Activated T-cell treated with anti-CD3 and anti-CD28 coated beads, Interleukin-2, amount 50 U/mL, for 48 hours (primary cell): Measurements from ENCODE around the gene FNBP1.
A peak's percentile ranks its signal among the peaks of the same experiment; 100 is the strongest.

Experiments
- DNase-seq, 2 experiments: peaks; one replicate each; pipeline ENCODE4 v3.0.0-alpha.2; 2020

The FNBP1 gene

GRCh38 chr9:129888293-129889121 lies 154.5 kb downstream of the FNBP1 start:
- DNase-seq = peak; percentile 92 to 93

- DNase-seq = peak; percentile 71 to 74
These were observed 155.4 kb downstream of the FNBP1 start for GRCh38 chr9:129887334-129888292.

GRCh38 chr9:129886226-129887174 lies 156.5 kb downstream of the FNBP1 start:
- DNase-seq = peak; percentile 75 to 77

- peak; percentile 97 for DNase-seq
These were observed 157.3 kb downstream of the FNBP1 start for GRCh38 chr9:129885670-129886106.

- DNase-seq = peak; percentile 78 to 79
These were observed 157.8 kb downstream of the FNBP1 start for GRCh38 chr9:129885018-129885669.

GRCh38 chr9:129884220-129885017 lies 158.6 kb downstream of the FNBP1 start:
- peak; percentile 98 for DNase-seq

- DNase-seq = no peak
These were observed 161.3 kb downstream of the FNBP1 start for GRCh38 chr9:129881547-129882324.

GRCh38 chr9:129880654-129881546 lies 162.1 kb downstream of the FNBP1 start:
- no peak for DNase-seq

- DNase-seq = no peak
These were observed 162.9 kb downstream of the FNBP1 start for GRCh38 chr9:129879991-129880653.

GRCh38 chr9:129879103-129879699 lies 163.8 kb downstream of the FNBP1 start:
- DNase-seq = no peak

- no peak for DNase-seq
These were observed 164.7 kb downstream of the FNBP1 start for GRCh38 chr9:129878291-129878690.

- no peak for DNase-seq
These were observed 166.2 kb downstream of the FNBP1 start for GRCh38 chr9:129876815-129877214.

- DNase-seq = no peak
These were observed 167.1 kb downstream of the FNBP1 start for GRCh38 chr9:129875687-129876395.

GRCh38 chr9:129875181-129875611 lies 167.8 kb downstream of the FNBP1 start:
- DNase-seq = peak in 1 of 2 experiments; percentile 43

GRCh38 chr9:129874261-129875101 lies 168.5 kb downstream of the FNBP1 start:
- no peak for DNase-seq

- no peak for DNase-seq
These were observed 169.3 kb downstream of the FNBP1 start for GRCh38 chr9:129873563-129874190.
